ENCODE data around the gene FAM20C.

FAM20C gene

GRCh38 chr7:278081-278480 is 85.7 kb downstream of the FAM20C start:
- DNase-seq: no peak

GRCh38 chr7:279821-280220 is 87.5 kb downstream of the FAM20C start:
- no peak for DNase-seq

- DNase-seq: no peak
Measured at GRCh38 chr7:280461-280860, 88.1 kb downstream of the FAM20C start.

GRCh38 chr7:281637-282036 is 89.3 kb downstream of the FAM20C start:
- no peak for DNase-seq

GRCh38 chr7:282621-283020 is 90.2 kb downstream of the FAM20C start:
- no peak for DNase-seq

- no peak for DNase-seq
Measured at GRCh38 chr7:284762-285722, 92.7 kb downstream of the FAM20C start.

GRCh38 chr7:285731-286130 is 93.4 kb downstream of the FAM20C start:
- no peak for DNase-seq

- DNase-seq: no peak
Measured at GRCh38 chr7:286266-286665, 93.9 kb downstream of the FAM20C start.

GRCh38 chr7:288671-289101 is 96.3 kb downstream of the FAM20C start:
- no peak for DNase-seq

- no peak for DNase-seq
Measured at GRCh38 chr7:289209-289755, 96.9 kb downstream of the FAM20C start.

- no peak for DNase-seq
Measured at GRCh38 chr7:289756-290553, 97.6 kb downstream of the FAM20C start, which contains the start of gene FOXL3. Gene FOXL3 (plus strand): TSS chr7:290170. CDS start chr7:290170, 0 bp downstream.

GRCh38 chr7:290554-291372 is 98.4 kb downstream of the FAM20C start:
- DNase-seq: no peak

GRCh38 chr7:291373-292092 is 99.2 kb downstream of the FAM20C start:
- DNase-seq: no peak

- no peak for DNase-seq
Measured at GRCh38 chr7:292226-292625, 99.9 kb downstream of the FAM20C start.

GRCh38 chr7:292826-293225 is 100.5 kb downstream of the FAM20C start:
- DNase-seq: no peak

GRCh38 chr7:293681-294439 is 101.5 kb downstream of the FAM20C start:
- DNase-seq: no peak

- DNase-seq: no peak
Measured at GRCh38 chr7:294440-295154, 102.2 kb downstream of the FAM20C start.

GRCh38 chr7:295155-296154 is 103.1 kb downstream of the FAM20C start:
- DNase-seq: no peak

GRCh38 chr7:296373-296945 is 104.1 kb downstream of the FAM20C start:
- DNase-seq: no peak

All from NCI-H1092 treated with DMSO at 0.1 percent for 48 hours (cell line).